GM18873 (cell line): ENCODE results near the gene OBSL1.

Source experiments
- ATAC-seq: cut with Tn5 transposase; IDR thresholded peaks from one replicate; pipeline ENCODE4 v1.9.1; 2021; ENCODE audit warnings: mild to moderate bottlenecking, moderate library complexity, moderate number of reproducible peaks; ENCODE audit not compliant: unreplicated experiment, low FRiP score

The OBSL1 gene

GRCh38 chr2:219552382-219553167 lies 18.8 kb downstream of the OBSL1 start:
- peak; percentile 63 for ATAC-seq

- no peak for ATAC-seq
Measured at GRCh38 chr2:219551441-219552381, 19.6 kb downstream of the OBSL1 start.

GRCh38 chr2:219549619-219550018 lies 21.7 kb downstream of the OBSL1 start:
- no peak for ATAC-seq

- no peak for ATAC-seq
Measured at GRCh38 chr2:219548990-219549389, 22.3 kb downstream of the OBSL1 start.

GRCh38 chr2:219547621-219548020 lies 23.7 kb downstream of the OBSL1 start:
- ATAC-seq: no peak

GRCh38 chr2:219545943-219546352 lies 25.4 kb downstream of the OBSL1 start:
- no peak for ATAC-seq

- no peak for ATAC-seq
Measured at GRCh38 chr2:219545295-219545942, 25.9 kb downstream of the OBSL1 start.

GRCh38 chr2:219544567-219544966 lies 26.8 kb downstream of the OBSL1 start:
- no peak for ATAC-seq

GRCh38 chr2:219543596-219544358 lies 27.6 kb downstream of the OBSL1 start, which contains the start of the genes CHPF and TMEM198:
Gene CHPF, minus strand, starts transcription at chr2:219543809. Its CDS starts 271 bp downstream, at chr2:219543538.
Gene TMEM198, plus strand, starts transcription at chr2:219544028. Its CDS starts 700 bp downstream, at chr2:219544728.
- ATAC-seq: peak; percentile 62

- ATAC-seq: peak; percentile 23
Measured at GRCh38 chr2:219542931-219543595, 28.3 kb downstream of the OBSL1 start.

GRCh38 chr2:219541611-219542180 lies 29.6 kb downstream of the OBSL1 start:
- ATAC-seq: peak; percentile 47

- no peak for ATAC-seq
Measured at GRCh38 chr2:219540784-219541504, 30.4 kb downstream of the OBSL1 start.

- no peak for ATAC-seq
Measured at GRCh38 chr2:219539926-219540678, 31.2 kb downstream of the OBSL1 start.

- ATAC-seq: no peak
Measured at GRCh38 chr2:219538956-219539788, 32.2 kb downstream of the OBSL1 start.

GRCh38 chr2:219538504-219538951 lies 32.8 kb downstream of the OBSL1 start:
- no peak for ATAC-seq

- ATAC-seq: no peak
Measured at GRCh38 chr2:219537657-219538488, 33.5 kb downstream of the OBSL1 start.
